HG02885 (cell line): ENCODE data around the gene KLF6.
A peak's percentile ranks its signal among the peaks of the same experiment; 100 is the strongest.

Experiments used
- ATAC-seq: cut with Tn5 transposase; IDR thresholded peaks from one replicate; pipeline ENCODE4 v1.9.1; 2021; ENCODE audit warnings: mild to moderate bottlenecking; ENCODE audit not compliant: unreplicated experiment, poor library complexity

Gene KLF6

GRCh38 chr10:3790272-3790671 lies 5.3 kb upstream of the KLF6 start:
- no peak for ATAC-seq

DNA sequence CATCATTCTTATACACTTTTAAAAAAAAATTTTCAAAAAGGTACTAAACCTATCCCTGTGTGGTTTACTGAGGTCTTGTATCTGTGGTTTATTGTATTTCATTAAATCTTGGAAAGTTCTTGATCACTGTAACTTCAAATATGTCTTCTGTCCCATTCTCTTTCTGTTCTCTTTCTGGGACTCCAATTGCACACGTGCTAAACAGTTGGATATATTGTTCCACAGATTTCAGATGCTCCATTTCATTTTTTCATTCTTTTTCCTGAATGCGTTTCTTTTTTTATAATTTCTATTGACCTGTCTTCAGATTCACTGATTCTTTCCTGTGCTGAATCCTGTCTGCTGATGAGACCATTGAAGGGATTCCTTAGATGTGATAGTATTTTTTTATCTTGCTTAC lies 4.6 kb upstream of the KLF6 start:
- no peak for ATAC-seq

DNA sequence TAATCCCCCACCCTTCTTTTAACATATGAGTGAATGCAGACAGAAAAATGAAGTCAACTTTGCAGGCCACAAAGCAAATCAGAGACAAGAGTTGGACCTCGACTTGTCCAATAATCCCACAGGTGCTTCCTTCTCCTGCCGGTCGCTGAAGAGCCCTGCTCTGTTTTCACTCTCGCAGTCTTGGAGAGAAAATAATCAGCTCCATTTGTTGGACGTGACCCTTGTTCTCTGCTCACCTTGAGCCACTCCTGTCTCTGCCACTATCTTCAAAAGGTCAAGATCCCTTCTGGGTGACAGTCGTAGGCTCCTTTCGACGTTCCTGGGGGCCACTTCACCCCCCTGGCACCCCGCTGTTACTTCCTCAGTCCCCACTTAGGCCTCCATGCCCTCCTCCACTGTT lies 2.8 kb upstream of the KLF6 start:
- ATAC-seq: no peak

- no peak for ATAC-seq
Observed at GRCh38 chr10:3787016-3787400, 2.0 kb upstream of the KLF6 start.

GRCh38 chr10:3786295-3787015 lies 1.4 kb upstream of the KLF6 start:
- ATAC-seq: no peak

DNA sequence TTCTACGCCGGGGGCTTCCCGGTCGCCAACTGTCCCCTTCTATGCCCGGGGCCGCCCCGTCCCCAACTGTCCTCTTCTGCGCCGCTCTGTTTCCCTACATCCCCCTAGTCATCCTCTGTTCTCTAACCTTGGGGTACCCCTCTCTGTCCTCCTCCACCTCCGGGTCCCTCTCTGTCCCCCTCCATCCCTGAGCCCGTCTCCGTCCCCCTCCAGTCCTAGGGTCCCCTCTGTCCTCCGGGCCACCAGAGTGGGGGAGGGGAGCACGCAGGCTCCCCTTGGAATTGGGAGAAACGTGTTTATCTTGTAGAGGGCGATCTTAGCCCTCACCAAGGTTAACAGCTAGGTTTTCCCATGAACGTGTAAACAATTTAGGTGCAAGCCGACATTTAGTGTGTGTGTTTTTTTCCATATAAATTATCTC lies 852 bp upstream of the KLF6 start:
- ATAC-seq: no peak

DNA sequence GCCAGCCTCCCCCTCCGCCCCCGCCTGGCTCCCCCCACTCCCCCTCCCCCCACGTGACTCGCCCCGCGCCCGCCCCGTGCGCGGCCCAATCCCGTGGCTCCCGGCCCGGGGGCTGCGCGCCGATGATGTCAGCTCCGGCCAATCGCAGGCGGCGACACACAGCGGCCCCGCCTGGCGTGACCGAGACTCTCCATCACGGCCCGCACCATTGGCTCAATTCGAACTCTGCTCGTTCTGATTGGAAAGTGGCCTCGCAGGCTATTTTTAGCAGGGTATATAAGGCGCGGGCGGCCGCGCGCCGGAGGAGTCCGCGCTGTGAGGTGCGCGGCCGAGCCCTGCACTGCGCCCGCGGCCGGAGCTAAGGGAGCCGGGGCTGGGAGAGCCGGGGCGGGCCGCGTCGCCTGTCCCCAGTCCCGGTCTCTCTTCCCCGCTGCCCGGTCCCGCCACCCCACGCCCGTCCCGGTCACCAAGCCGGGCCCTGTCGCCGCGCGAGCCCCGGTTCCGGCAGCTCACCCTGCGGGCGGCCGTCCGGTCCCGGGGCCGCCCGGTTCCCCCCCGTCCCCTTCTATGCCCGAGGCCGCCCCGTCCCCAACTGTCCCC lies 342 bp upstream of the KLF6 start:
- ATAC-seq: peak; percentile 79

DNA sequence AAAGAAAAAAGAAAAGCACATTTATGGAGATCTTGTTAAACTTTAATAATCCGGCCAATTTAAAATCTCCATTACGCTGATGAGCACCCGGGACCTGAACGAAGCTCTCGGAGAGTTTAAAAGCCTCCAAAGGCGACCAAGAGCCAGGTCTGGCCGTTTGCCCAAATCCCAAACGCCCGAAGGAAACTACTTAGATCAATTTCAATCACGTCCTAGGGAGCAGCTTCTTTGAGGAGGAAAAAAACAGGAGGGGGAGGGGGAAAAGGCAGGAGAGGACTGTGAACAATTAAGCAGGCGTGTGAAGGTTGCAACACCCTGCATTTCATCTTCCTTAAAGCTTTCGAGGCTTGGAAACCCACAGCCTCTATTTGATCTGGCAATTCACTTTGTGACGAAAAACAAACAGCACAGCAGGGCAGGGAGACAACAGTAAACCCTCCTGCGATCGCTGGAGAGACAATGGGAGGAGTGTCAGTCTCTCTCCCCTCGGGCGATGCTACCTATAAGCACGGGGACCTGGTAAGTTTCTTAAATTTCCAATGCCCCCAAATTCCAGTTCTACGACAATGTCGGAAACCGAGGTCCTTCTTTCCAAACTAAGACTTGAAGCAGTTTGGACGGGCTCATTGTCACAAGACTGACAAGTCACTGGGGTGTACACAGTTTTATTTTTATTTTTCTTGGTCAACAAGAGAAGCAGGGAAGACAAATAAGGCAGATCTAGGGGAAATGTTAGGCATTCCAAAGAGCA lies 1.2 kb downstream of the KLF6 start:
- ATAC-seq: no peak

DNA sequence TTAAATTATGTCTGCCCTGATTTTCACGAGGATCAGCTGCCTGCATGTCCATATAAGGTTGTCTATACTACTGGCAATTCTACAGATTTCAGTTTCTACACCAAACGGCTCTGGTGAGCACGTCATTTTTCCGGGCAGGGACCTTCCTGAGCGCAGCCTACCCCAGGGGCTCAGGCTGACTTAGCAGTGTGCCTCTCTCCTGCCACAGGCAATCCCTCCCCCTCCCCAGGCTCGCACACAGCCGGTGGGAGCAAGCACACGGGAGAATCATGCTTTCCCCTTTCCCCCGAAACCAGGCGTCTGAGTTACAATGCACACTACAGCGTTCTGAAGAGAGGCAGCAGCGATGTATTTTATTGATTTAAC lies 1.7 kb downstream of the KLF6 start:
- peak; percentile 32 for ATAC-seq

- ATAC-seq: no peak
Observed at GRCh38 chr10:3782451-3783315, 2.3 kb downstream of the KLF6 start.

DNA sequence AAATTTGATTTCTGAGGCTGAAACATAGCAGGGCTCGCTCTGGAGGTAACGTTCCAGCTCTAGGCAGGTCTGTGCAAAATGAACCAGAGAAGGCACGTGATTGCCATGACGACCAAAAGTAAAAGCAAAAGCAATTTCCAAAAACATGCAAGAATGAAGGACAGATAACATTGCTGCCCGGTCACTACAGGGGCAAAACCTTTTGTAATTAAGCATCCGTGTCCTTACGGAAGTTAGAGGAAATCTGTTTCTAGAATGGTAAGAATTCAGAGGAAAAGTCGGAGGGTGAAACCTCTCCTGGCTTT lies 2.9 kb downstream of the KLF6 start:
- no peak for ATAC-seq

DNA sequence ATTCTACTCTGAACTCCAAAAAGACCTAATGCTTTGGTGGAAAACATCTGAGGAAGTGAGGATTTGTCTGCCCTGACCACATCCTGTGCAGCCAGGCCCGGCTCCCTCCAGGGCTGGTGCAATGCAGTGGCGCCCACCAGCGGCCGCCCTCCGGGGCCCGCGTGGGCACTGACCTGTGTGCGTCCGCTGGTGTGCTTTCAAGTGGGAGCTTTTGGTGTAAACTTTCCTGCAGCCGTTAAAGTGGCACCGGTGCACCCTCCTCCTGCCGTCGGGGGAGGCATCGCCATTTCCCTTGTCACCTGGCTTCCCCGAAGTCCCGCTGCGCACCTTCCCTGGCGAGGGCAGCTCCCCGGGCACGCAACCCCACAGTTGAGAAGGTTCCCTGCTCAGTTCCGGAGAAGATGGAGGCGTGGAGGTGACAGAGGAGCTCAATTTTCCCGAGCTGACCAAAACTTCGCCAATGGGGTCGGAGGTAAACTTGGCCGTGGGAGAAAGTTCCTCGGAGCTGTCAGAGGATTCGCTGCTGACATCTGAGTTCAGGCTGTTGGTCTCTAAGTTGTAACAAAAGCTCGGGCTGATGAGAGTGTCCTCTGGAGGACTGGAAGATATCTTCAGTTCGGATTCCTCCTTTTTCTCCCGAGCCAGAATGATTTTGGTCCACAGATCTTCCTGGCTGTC lies 3.4 kb downstream of the KLF6 start:
- no peak for ATAC-seq

DNA sequence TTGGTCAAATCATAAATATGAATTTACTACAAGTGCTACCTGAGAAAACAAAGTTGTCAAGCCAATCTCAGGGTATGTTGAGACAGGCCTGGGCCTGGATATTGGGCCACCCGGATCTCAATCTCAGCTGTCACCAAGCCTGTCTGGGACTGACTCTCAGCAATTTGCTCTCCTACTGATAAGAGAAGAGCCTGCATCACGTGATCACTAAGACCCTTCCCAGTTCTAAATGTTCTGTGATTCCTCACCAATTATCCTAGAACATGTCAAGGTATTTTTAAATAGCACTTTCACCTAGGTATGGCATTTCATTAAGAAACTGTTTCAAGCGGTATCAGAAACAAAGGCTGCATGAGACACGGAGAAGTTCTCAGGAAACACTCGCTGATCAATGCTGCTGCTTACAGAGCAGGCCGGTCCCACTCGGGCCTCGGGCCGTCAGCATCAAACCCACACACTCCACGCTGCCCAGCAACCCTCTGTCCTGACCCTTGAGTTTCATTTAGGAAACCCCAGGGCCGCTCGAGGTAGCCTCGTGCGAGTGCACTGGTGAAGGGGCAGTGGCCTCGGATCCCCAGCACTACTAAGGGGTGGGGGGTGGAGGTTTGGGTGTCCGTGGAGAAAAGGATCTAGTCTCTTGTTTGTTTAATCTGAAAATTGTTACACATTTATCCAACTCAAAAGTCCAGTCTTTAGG lies 4.1 kb downstream of the KLF6 start:
- no peak for ATAC-seq

DNA sequence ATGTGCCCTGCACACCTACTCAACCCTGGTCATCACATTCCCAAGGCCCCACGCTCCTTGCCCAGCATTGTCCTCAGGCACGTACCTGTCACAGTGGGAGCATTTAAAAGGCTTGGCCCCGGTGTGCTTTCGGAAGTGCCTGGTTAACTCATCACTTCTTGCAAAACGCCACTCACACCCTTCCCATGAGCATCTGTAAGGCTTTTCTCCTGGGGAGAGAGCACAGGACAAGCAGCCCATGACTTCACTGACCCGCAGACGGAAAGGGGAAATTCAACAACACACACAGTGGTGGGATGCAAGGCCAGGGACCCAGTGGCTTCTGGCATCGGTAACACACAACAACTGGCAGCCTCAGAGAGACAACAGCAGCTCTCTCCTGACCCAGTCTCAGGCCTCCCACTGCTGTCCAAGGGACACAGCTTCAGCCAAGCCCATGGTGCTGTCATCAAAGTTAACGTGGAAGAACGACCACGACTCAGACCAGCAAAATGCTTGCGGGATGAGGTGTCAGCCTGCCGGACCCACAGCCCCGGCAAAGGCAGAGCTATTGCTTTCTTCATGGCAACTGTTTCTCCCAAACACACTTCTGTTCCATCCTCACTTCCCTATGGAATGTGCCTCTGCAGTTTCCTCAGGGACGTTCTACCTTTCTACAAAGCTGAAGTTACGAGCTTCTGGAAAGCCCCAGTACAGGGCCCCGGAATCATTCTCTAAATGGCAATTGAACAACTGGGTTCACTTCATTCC lies 4.8 kb downstream of the KLF6 start:
- no peak for ATAC-seq

DNA sequence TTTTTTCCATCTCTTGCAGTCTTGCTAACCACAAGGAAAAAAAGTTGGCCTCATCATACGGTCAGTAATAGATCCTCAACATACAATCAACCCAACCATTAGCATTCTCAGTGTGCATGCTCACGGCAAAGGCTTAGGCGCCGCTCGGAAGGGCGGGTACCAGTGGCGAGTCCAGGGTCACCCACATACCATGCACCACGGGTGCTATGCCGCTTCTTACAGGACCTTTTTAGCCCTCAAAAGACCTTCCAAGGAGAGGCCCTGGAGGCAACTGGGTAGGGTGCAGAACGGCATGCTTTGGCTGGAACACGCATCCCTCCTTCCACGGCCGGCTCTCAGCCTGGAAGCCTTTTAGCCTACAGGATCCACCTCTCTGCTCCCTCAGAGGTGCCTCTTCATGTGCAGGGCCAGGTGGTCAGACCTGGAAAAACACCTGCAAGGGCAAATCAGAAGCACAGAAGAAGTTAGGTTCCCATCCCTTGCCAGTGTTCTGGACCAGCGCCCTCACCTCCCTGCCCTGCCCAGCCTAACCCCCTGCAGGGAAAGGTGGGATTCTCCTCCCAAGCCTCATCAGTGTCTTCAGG lies 5.8 kb downstream of the KLF6 start:
- ATAC-seq: no peak

- ATAC-seq: no peak
Observed at GRCh38 chr10:3778692-3779157, 6.3 kb downstream of the KLF6 start.

- no peak for ATAC-seq
Observed at GRCh38 chr10:3777981-3778691, 6.9 kb downstream of the KLF6 start.
